GM18909 (cell line): ENCODE data around the gene PGLYRP4.

Source experiments
- ATAC-seq: cut with Tn5 transposase; IDR thresholded peaks from one replicate; pipeline ENCODE4 v1.9.1; 2021; ENCODE audit warnings: mild to moderate bottlenecking; ENCODE audit not compliant: unreplicated experiment, poor library complexity

Gene PGLYRP4

DNA sequence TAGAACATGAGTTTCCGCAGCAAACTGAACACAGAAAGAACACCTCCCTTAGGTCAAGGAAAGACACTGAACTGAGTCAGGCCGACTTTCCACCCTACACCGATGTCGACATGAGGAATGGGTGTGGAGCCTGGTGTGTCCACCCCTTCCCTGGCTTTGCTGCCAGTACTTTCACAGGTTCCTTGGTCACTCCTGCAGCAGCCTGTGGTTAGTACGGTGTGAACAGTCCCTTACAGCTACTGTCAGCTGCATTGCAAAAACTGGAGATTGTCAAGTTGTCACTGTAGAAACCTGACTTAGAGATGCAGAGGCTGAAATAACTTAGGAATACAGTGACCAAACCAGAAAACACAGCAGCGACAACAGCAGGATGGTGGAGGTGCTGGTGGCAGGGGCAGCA lies 43.0 kb downstream of the PGLYRP4 start:
- no peak for ATAC-seq

GRCh38 chr1:153302308-153302707 lies 46.3 kb downstream of the PGLYRP4 start:
- ATAC-seq, result no peak

GRCh38 chr1:153293851-153294250 lies 54.8 kb downstream of the PGLYRP4 start:
- ATAC-seq, result no peak

GRCh38 chr1:153293480-153293775 lies 55.2 kb downstream of the PGLYRP4 start:
- ATAC-seq, result no peak

- no peak for ATAC-seq
These were observed 55.7 kb downstream of the PGLYRP4 start for GRCh38 chr1:153292740-153293479.

DNA sequence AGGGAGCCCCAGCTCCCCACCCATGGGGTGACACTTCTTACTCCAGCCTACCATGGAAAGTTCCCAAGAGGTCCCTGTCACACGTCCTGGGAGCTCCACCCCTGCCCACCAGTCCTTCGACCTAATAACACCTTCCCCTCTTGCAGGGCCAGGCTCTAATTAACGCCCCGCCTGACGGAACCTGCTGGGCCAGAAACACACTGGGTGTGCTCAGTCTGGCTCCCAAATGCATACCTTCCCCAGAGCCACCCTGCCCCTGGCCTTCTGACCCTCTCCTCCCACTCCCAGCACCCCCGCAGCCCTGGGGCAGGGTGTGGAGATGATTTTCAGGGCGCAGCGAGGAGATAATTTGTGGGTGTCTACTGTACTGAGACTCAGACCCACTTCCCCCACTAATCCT lies 56.5 kb downstream of the PGLYRP4 start:
- no peak for ATAC-seq

- no peak for ATAC-seq
These were observed 57.1 kb downstream of the PGLYRP4 start for GRCh38 chr1:153291514-153291913.

DNA sequence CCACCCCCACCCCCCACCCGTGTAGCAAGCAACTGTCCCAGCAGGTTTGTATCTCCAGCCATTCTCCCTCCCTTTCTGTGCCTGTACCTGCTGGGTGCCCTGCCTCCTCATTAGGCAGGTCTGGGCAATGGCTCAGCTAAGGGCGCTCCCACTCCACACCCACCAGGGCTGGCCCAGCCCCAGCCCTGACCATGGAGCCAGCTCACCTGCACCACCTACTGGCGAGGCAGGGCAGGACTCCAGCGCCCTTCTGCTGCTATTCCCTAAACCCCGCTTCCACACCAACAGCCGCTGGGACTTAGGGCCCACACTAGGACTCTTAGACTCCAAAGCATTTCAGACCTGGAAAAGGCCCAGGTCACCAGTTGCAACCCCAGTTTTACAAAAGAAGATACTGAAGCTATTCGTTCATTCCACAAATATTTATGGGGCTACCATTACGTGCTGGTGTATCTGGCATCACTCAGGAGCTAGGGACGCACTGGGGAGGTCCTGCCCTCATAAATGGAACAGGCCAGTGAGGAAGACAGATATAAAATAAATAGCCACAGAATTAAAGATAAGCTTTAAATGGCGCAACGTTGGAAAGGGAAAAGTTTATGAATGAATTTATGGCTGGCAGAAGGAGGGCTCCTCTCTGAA lies 59.9 kb downstream of the PGLYRP4 start:
- ATAC-seq, result no peak
